Esophagus (tissue), 2 donors: Measurements from ENCODE around the gene SEMA3D. TPM values are rescaled to one million over a fixed set of nuclear protein-coding genes. Genes with fewer than 3 reads are reported as not detected.

Source experiments
- H3K27ac ChIP-seq, 2 donors: one replicate each; pipeline ENCODE4 v1.5.1; 2013; ENCODE audit warnings: low read depth in 2 of 2, mild to moderate bottlenecking in 2 of 2, inconsistent platforms in 1 of 2, low read length in 1 of 2, moderate library complexity in 1 of 2
- H3K27me3 ChIP-seq, 2 donors: one replicate each; pipeline ENCODE4 v1.6.1; 2013; ENCODE audit warnings: low read length in 2 of 2, control low read depth in 1 of 2, mild to moderate bottlenecking in 1 of 2; ENCODE audit not compliant: insufficient read depth in 2 of 2, control insufficient read depth in 1 of 2
- H3K36me3 ChIP-seq, 2 donors: one replicate each; pipeline ENCODE4 v1.6.1; 2013; ENCODE audit warnings: low read length in 1 of 2; ENCODE audit not compliant: control insufficient read depth in 2 of 2, insufficient read depth in 2 of 2
- H3K4me1 ChIP-seq, 2 donors: one replicate each; pipeline ENCODE4 v1.6.1; 2013; ENCODE audit warnings: low read length in 1 of 2; ENCODE audit not compliant: control insufficient read depth in 2 of 2, insufficient read depth in 2 of 2
- H3K4me3 ChIP-seq, 2 donors: one replicate each; pipeline ENCODE4 v1.5.1; 2013; ENCODE audit warnings: low read length in 2 of 2, mild to moderate bottlenecking in 2 of 2, low read depth in 1 of 2, moderate library complexity in 1 of 2
- H3K9me3 ChIP-seq, 2 donors: one replicate each; pipeline ENCODE4 v1.6.1; 2013; ENCODE audit warnings: mild to moderate bottlenecking in 2 of 2, low read depth in 1 of 2, low read length in 1 of 2, moderate library complexity in 1 of 2; ENCODE audit not compliant: control insufficient read depth in 2 of 2, insufficient read depth in 1 of 2
- WGBS, 2 donors: extraction: QIAGEN DNeasy Blood & Tissue Kit; methylation state at CpG; one replicate each; pipeline ENCODE4 v1.1.7; 2013; 5-methylcytosine and 5-hydroxymethylcytosine counted together
- polyA plus RNA-seq, 2 donors: library from polyadenylated mRNA; stranded (reverse); fragments of 200-250 nt; gene quantifications; one replicate each; pipeline ENCODE4 v1.2.3, GENCODE V29; 2013
- donor health status: healthy with polysubstance abuse.
- donor health status: Bipolar disorder and iron deficiency.

SEMA3D gene
- polyA plus RNA-seq, 2 donors = 0.04 to 0.08 TPM

DNA sequence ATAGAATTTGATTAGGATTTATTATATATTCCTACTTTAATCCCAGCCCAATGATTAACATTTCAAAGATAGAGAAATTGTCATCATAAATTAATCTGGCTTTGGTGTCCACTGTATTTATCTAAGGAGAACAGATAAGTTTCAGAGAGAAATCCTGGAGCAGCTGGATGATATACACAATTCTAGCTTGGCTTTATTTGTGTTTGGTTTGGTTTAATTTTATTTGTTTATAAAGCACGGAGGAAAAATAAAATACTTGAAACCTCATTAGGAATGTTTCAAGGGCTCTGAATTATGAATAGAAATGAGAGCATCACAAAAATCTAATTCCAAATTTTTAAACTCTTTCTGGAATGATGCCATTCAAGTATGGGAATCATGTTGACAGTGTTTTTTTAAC lies 42.1 kb downstream of the SEMA3D start:
- H3K4me1 ChIP-seq = no peaks in the 10 kb centered on the region
- 44 to 50% methylated on average over 1 of the region's 1 CpG for WGBS, 2 donors
- no peaks in the 10 kb centered on the region for H3K9me3 ChIP-seq
- no peak overlapping the region for H3K27ac ChIP-seq
- no peaks in the 10 kb centered on the region for H3K27me3 ChIP-seq
- no peaks in the 10 kb centered on the region for H3K36me3 ChIP-seq
- no peak overlapping the region for H3K4me3 ChIP-seq

DNA sequence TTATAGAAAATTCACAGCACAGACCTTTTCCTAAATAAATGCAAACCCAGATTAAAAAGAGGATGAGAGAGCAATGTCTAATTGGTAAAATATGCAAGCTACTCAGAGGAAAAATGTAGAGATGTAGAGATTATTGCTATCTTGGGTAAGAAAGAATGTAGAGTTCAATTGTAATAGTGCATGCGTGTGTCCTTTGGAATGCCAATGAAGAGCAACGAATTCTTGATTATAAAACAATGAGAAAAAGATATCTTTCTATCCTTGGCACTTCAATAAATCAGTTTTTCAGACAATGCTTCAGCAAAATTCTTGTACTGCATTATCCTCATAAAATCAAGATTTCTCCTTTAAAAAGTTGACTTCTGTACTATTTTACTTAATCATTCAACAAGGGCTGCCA lies 50.9 kb downstream of the SEMA3D start:
- Histone ChIP-seq H3K36me3 (no peaks in the 10 kb centered on the region), H3K27ac (no peak overlapping the region)
- 60 to 73% methylated on average over 2 of the region's 2 CpGs for WGBS, 2 donors

DNA sequence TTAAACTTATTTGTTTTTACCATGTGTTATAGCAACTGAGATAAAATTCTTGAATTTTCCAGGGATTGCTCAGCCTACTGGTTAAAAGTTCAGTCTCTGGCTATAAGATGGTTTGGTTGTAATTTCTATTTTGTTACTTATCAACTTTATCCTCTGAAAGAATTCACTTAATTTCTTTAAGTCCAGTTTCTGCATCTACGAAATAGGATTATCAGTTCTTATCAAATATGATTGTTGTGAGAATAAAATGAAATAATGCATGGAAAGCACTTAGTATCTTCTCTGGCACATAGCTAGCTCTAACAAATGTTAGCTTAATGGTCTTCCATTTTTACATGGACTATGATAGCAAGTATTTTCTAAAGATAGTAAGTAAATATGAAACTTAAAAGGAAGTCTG lies 53.3 kb downstream of the SEMA3D start:
- Histone ChIP-seq H3K27ac (no peak overlapping the region), H3K9me3 (no peaks in the 10 kb centered on the region), H3K36me3 (no peaks in the 10 kb centered on the region), H3K4me3 (no peak overlapping the region), H3K4me1 (no peaks in the 10 kb centered on the region), H3K27me3 (no peaks in the 10 kb centered on the region)
- 55 to 85% methylated on average over 1 of the region's 1 CpG for WGBS, 2 donors

More for the DNA sequence above, 50.9 kb downstream of the SEMA3D start:
- H3K27me3 ChIP-seq = no peaks in the 10 kb centered on the region
- no peaks in the 10 kb centered on the region for H3K9me3 ChIP-seq
- no peak overlapping the region for H3K4me3 ChIP-seq
- no peaks in the 10 kb centered on the region for H3K4me1 ChIP-seq

DNA sequence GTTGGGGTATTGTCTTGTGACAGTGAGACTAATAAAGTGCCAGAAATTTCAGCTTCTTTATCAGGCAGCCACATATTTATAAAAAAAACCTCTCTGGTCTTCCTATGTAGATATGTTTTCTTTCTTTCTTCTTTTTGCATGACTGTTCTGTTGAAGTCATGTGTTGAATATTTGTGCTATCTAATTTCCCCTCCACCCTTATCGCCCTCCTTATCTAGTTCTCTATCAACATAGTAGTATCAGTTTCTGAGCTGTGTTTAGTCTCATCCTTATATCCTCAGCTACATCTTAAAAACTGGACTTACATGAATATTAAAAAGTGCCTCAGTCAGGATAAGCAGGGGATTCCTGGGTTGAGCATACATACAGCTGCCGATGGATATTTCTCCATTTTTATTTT lies 53.9 kb downstream of the SEMA3D start:
- H3K4me3 ChIP-seq = no peak overlapping the region
- H3K27ac ChIP-seq = no peak overlapping the region
- WGBS, 2 donors = 86 to 93% methylated on average over 2 of the region's 2 CpGs
- H3K9me3 ChIP-seq = no peaks in the 10 kb centered on the region
- H3K27me3 ChIP-seq = no peaks in the 10 kb centered on the region
- no peaks in the 10 kb centered on the region for H3K4me1 ChIP-seq
- no peaks in the 10 kb centered on the region for H3K36me3 ChIP-seq

DNA sequence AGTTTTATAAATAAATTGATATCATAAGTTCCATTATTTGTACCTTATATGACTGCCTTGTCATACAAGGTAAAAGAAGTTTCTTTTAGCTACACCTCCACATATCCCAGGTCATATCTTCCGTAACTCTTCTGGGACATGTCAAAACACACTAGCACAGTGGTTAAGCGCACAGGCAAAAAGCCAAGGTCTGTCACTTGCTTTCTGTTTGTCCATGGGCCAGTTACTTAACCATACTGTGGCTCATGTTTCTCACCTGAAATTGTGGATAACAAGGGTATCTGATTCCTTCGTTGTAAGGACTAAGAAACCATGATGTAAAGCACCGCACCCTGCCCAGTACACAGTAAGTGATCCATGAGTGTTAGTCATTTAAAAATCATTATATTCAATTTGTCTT lies 56.2 kb downstream of the SEMA3D start:
- no peaks in the 10 kb centered on the region for H3K27me3 ChIP-seq
- WGBS, 2 donors = 86 to 87% methylated on average over 4 of the region's 4 CpGs

DNA sequence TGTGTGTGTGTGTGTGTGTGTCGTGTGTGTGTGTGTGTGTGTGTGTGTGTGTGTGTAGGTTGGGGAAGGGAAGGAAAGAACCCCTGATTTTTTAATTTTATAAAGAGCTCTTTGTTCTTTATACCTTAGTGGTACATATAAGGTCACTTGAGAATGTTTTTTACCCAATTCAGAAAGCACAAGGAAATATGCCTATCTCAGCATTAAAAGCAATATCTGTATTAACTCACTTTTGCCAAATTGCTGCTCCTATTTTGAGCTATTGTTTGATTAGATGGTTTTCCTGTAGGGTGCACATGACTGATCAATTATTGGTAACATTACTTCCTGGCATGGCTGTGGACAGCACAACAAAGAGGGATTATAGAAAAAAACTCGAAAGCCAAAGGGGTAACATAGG lies 60.5 kb downstream of the SEMA3D start:
- 77 to 80% methylated on average over 2 of the region's 2 CpGs for WGBS, 2 donors
- Histone ChIP-seq H3K27me3 (no peaks in the 10 kb centered on the region), H3K27ac (no peak overlapping the region), H3K4me3 (no peak overlapping the region), H3K9me3 (no peaks in the 10 kb centered on the region), H3K36me3 (no peaks in the 10 kb centered on the region), H3K4me1 (no peaks in the 10 kb centered on the region)

More for the DNA sequence above, 56.2 kb downstream of the SEMA3D start:
- Histone ChIP-seq H3K36me3 (no peaks in the 10 kb centered on the region), H3K9me3 (no peaks in the 10 kb centered on the region), H3K4me1 (no peaks in the 10 kb centered on the region), H3K4me3 (no peak overlapping the region), H3K27ac (no peak overlapping the region)

DNA sequence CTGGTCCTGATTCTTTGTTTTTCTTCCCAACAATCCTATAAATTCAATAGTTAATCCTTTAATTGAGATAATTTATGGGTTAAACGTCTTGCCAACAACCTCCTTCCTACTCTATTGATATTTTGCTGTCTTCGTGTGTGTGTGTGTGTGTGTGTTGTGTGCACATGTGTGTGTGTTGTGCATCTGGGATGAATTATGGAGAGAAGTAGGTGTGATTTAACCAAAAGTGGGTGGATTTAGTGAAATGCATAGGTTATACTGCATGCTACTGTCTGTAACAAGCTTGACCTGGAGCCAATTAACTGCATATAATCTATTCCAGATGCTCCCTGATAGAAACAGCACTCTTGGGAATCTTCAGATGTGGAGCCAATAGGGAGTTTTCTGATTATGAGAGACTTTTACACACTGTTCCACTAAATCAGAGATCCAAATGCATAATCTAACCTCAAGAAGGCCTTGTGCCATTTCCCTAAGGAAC lies 61.2 kb downstream of the SEMA3D start:
- Histone ChIP-seq H3K27me3 (no peaks in the 10 kb centered on the region), H3K36me3 (no peaks in the 10 kb centered on the region), H3K4me1 (no peaks in the 10 kb centered on the region), H3K9me3 (no peaks in the 10 kb centered on the region), H3K27ac (no peak overlapping the region), H3K4me3 (no peak overlapping the region)
- WGBS, 2 donors = 48 to 54% methylated on average over 2 of the region's 2 CpGs

DNA sequence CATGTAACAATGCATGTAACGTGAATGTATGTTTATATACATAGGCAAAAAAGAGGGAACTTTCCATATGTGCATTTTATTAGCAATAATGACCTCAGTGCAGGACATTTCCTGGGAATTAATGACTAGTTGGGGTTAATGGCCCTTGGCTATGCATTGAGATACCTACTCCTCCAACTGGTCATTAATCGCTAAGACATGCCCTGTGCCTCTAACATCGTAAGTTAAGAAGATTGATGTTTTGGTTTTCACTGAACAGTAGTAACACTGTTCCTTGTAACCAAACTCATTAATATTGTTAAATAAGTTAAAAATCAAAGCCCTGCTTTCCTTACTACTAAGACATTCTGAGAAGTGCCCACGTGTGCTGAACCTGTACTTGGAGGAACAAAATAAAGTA lies 61.7 kb downstream of the SEMA3D start:
- H3K4me3 ChIP-seq = no peak overlapping the region
- H3K27me3 ChIP-seq = no peaks in the 10 kb centered on the region
- H3K36me3 ChIP-seq = no peaks in the 10 kb centered on the region
- no peak overlapping the region for H3K27ac ChIP-seq
- 84 to 91% methylated on average over 4 of the region's 4 CpGs for WGBS, 2 donors
- H3K9me3 ChIP-seq = no peaks in the 10 kb centered on the region
- H3K4me1 ChIP-seq = no peaks in the 10 kb centered on the region

DNA sequence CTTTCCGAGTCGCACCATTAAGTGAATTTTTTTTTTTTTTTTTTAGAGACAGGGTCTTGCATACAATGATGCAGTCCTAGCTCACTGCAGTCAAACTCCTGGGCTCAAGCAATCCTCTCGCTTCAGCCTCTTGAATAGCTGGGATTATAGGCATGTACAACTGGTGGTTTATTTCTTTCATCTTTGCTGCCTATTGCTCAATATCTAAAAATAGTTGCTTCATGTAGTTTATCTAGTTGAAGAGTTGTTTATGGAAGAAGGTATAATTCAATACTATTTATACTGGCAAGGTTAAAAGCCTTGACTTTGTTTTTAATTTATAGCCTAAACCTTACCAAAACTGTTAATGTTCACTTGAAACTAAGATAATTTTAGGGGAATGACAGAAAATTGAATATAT lies 66.9 kb downstream of the SEMA3D start:
- Histone ChIP-seq H3K36me3 (no peaks in the 10 kb centered on the region), H3K9me3 (no peaks in the 10 kb centered on the region), H3K27ac (no peak overlapping the region), H3K4me1 (no peaks in the 10 kb centered on the region), H3K4me3 (no peak overlapping the region), H3K27me3 (no peaks in the 10 kb centered on the region)
- WGBS, 2 donors = 96% methylated on average over 3 of the region's 3 CpGs

DNA sequence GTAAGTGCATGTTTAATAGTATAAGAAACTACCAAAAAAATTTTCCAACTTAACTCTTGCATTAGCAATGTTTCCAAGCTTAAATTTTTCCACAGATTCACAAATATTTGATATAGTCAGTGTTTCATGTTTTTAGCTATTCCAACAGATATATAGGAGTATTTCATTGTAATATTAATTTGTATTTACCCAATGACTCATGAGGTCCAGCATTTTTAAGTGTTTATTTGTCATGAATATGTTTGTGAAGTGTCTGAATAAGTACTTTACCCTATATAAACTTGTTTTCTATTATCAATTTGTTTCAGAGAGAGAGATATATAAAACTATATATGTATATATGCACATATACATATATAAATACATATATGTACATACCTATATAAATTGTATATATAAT lies 71.0 kb downstream of the SEMA3D start:
- no peaks in the 10 kb centered on the region for H3K27me3 ChIP-seq

More for the DNA sequence above, 71.0 kb downstream of the SEMA3D start:
- no peak overlapping the region for H3K4me3 ChIP-seq
- no peaks in the 10 kb centered on the region for H3K36me3 ChIP-seq
- no peak overlapping the region for H3K27ac ChIP-seq
- no peaks in the 10 kb centered on the region for H3K9me3 ChIP-seq
- H3K4me1 ChIP-seq = no peaks in the 10 kb centered on the region
